K562 (cell line): ENCODE results near the gene FLOT2. TPM values are rescaled to one million over a fixed set of nuclear protein-coding genes. Genes with fewer than 3 reads are reported as not detected.
A peak's percentile ranks its signal among the peaks of the same experiment; 100 is the strongest.

Source experiments
- ARID1B ChIP-seq: fragments of 450-650 bp; IDR thresholded peaks from 2 replicates; pipeline ENCODE4 v1.6.1; 2016; ENCODE audit warnings: antibody characterized with exemption, mild to moderate bottlenecking, inconsistent platforms
- CBFA2T3 ChIP-seq: fragments of 450-650 bp; IDR thresholded peaks from 2 replicates; pipeline ENCODE4 v1.6.1; 2017
- GABPB2 ChIP-seq: fragments of 250-450 bp; sonication (Bioruptor Pico); conservative IDR thresholded peaks from 2 replicates; pipeline ENCODE4 v1.5.1; 2021; ENCODE audit warnings: mild to moderate bottlenecking
- GTF2F1 ChIP-seq: IDR thresholded peaks from 2 replicates; pipeline ENCODE4 v1.6.1; 2011; ENCODE audit warnings: low read depth, low read length, improper control_type of control experiment
- ILK ChIP-seq: fragments of 450-650 bp; IDR thresholded peaks from 2 replicates; pipeline ENCODE4 v1.6.1; 2016; ENCODE audit warnings: missing genetic modification characterization, low read depth, mild to moderate bottlenecking, missing compliant biosample characterization, moderate library complexity, borderline replicate concordance
- KLF16 ChIP-seq: IDR thresholded peaks from 2 replicates; pipeline ENCODE4 v1.6.1; 2016; ENCODE audit warnings: antibody characterized with exemption
- MAFG ChIP-seq: fragments of 450-650 bp; conservative IDR thresholded peaks from 2 replicates; pipeline ENCODE4 v1.6.1; 2016; ENCODE audit warnings: missing genetic modification characterization, missing compliant biosample characterization
- MEF2A ChIP-seq: IDR thresholded peaks from 2 replicates; pipeline ENCODE4 v1.6.1; 2011; ENCODE audit warnings: low read depth, mild to moderate bottlenecking, low read length, moderate library complexity; ENCODE audit not compliant: control insufficient read depth
- MTA3 ChIP-seq: fragments of 450-650 bp; formaldehyde crosslinking; IDR thresholded peaks from 2 replicates; pipeline ENCODE4 v1.6.1; 2017; ENCODE audit warnings: mild to moderate bottlenecking, borderline replicate concordance
- RBM22 ChIP-seq: fragments of 200-400 bp; formaldehyde crosslinking; IDR thresholded peaks from 2 replicates; pipeline ENCODE4 v1.6.1; 2018; ENCODE audit warnings: low read length, low read depth; ENCODE audit not compliant: poor library complexity, severe bottlenecking
- SMARCA4 ChIP-seq: fragments of 450-650 bp; IDR thresholded peaks from 2 replicates; pipeline ENCODE4 v1.6.1; 2016
- SMARCE1 ChIP-seq: fragments of 450-650 bp; IDR thresholded peaks from 2 replicates; pipeline ENCODE4 v1.7.1; 2016; ENCODE audit warnings: mild to moderate bottlenecking
- TAL1 ChIP-seq: fragments of 450-650 bp; IDR thresholded peaks from 2 replicates; pipeline ENCODE4 v1.6.1; 2016; ENCODE audit warnings: mild to moderate bottlenecking
- YBX1 ChIP-seq: fragments of 450-650 bp; IDR thresholded peaks from 2 replicates; pipeline ENCODE4 v1.7.1; 2016; ENCODE audit warnings: mild to moderate bottlenecking
- ZEB2 ChIP-seq: fragments of 450-650 bp; IDR thresholded peaks from 2 replicates; pipeline ENCODE4 v1.6.1; 2016
- ZNF282 ChIP-seq: sonication (generic); formaldehyde crosslinking; IDR thresholded peaks from 2 replicates; pipeline ENCODE4 v1.8.1; 2023; ENCODE audit warnings: missing genetic modification reagents
- ZNF316 ChIP-seq: fragments of 450-650 bp; IDR thresholded peaks from 2 replicates; pipeline ENCODE4 v1.6.1; 2016
- ZNF431 ChIP-seq: sonication (generic); formaldehyde crosslinking; IDR thresholded peaks from 2 replicates; pipeline ENCODE4 v1.8.0; 2022; ENCODE audit warnings: mild to moderate bottlenecking, missing genetic modification reagents
- ZNF589 ChIP-seq: fragments of 200-800 bp; sonication (Bioruptor generic); IDR thresholded peaks from 2 replicates; pipeline ENCODE4 v1.6.1; 2016; ENCODE audit warnings: low read depth, missing genetic modification characterization, missing compliant biosample characterization
- polyA plus RNA-seq, 8 experiments: library from polyadenylated mRNA; depleted of rRNA in 4 of 8; stranded (reverse) in 5 of 8; unstranded in 3 of 8; fragments of >200 nt; fragmentation: Nextera tagmentation in 2 of 8; fragmentation: Illumina TruSeq in 1 of 8; extraction: Ambion mirVana in 2 of 8; extraction: Trizol in 1 of 8; gene quantifications; 2 replicates each; pipeline versions ENCODE4 v1.2.1 to v1.2.3, GENCODE V29; 2011 to 2014; ENCODE audit warnings: inconsistent platforms in 1 of 8, missing spikeins in 1 of 8
- total RNA-seq, 7 experiments: library from RNA; depleted of rRNA in 6 of 7; stranded (reverse); fragments of >200 nt in 6 of 7; fragmentation: Illumina TruSeq in 2 of 7; extraction: Trizol in 2 of 7; gene quantifications; 2 replicates each; pipeline versions ENCODE4 v1.2.1 to v1.2.3, GENCODE V29; 2011 to 2021; ENCODE audit warnings: low replicate concordance in 1 of 7
- TF ChIP-seq, protein P1 (sequence below): fragments of 450-650 bp; IDR thresholded peaks from 2 replicates; pipeline ENCODE4 v1.6.1; 2017; ENCODE audit warnings: antibody characterized with exemption, mild to moderate bottlenecking
- TF ChIP-seq, protein P2 (sequence below): fragments of 250-450 bp; sonication (Bioruptor Pico); IDR thresholded peaks from 2 replicates; pipeline ENCODE4 v1.9.0; 2021; ENCODE audit warnings: mild to moderate bottlenecking
- TF ChIP-seq, protein P3 (sequence below): fragments of 450-650 bp; IDR thresholded peaks from 2 replicates; pipeline ENCODE4 v1.6.1; 2016; ENCODE audit warnings: low read depth, mild to moderate bottlenecking, moderate library complexity
- TF ChIP-seq, protein P4 (sequence below): sonication (generic); formaldehyde crosslinking; IDR thresholded peaks from 2 replicates; pipeline ENCODE4 v1.8.0; 2022; ENCODE audit warnings: mild to moderate bottlenecking, missing genetic modification reagents
- TF ChIP-seq, protein P5 (sequence below), 2 experiments: fragments of 450-650 bp in 1 of 2; sonication (generic) in 1 of 2; formaldehyde crosslinking in 1 of 2; IDR thresholded peaks in 1 of 2; conservative IDR thresholded peaks in 1 of 2; 2 replicates each; pipeline versions ENCODE4 v1.6.1 to v1.8.1; 2016 to 2023; ENCODE audit warnings: mild to moderate bottlenecking in 2 of 2, moderate library complexity in 2 of 2, inconsistent platforms in 1 of 2, missing genetic modification reagents in 1 of 2

The FLOT2 gene
- total and polyA plus RNA-seq, 9 of the 15 experiments (the other 6 are each of a cell fraction or from before 2014, with no cell fraction given): 17.5 to 138 (median 41.7) TPM

DNA sequence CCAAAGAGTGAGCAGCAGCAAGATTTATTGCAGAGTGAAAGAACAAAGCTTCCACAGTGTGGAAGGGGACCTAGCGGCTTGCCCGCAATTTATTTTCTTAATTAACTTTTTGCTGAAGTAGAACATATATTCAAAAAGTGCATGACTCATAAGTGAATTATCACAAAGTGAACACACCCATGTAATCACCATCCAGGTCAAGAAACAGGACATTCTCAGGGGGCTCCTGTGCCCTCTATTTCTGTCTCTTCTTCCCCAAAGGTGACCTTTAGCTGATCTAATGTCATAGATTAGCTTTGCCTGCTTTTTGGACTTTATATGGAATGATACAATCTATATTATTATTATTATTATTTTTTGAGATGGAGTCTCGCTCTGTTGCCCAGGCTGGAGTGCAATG is 22.8 kb downstream of the FLOT2 start (continued):
- TF ChIP-seq SMARCE1: peak; percentile 65; the same call in 1 of the 2 replicates
- no peak for TF ChIP-seq ZNF282
- TF ChIP-seq ZNF431 (CRISPR knock-in tag): no peak
- TF ChIP-seq, protein P1, sequence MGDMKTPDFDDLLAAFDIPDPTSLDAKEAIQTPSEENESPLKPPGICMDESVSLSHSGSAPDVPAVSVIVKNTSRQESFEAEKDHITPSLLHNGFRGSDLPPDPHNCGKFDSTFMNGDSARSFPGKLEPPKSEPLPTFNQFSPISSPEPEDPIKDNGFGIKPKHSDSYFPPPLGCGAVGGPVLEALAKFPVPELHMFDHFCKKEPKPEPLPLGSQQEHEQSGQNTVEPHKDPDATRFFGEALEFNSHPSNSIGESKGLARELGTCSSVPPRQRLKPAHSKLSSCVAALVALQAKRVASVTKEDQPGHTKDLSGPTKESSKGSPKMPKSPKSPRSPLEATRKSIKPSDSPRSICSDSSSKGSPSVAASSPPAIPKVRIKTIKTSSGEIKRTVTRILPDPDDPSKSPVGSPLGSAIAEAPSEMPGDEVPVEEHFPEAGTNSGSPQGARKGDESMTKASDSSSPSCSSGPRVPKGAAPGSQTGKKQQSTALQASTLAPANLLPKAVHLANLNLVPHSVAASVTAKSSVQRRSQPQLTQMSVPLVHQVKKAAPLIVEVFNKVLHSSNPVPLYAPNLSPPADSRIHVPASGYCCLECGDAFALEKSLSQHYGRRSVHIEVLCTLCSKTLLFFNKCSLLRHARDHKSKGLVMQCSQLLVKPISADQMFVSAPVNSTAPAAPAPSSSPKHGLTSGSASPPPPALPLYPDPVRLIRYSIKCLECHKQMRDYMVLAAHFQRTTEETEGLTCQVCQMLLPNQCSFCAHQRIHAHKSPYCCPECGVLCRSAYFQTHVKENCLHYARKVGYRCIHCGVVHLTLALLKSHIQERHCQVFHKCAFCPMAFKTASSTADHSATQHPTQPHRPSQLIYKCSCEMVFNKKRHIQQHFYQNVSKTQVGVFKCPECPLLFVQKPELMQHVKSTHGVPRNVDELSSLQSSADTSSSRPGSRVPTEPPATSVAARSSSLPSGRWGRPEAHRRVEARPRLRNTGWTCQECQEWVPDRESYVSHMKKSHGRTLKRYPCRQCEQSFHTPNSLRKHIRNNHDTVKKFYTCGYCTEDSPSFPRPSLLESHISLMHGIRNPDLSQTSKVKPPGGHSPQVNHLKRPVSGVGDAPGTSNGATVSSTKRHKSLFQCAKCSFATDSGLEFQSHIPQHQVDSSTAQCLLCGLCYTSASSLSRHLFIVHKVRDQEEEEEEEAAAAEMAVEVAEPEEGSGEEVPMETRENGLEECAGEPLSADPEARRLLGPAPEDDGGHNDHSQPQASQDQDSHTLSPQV: 0 out of 2 replicates have a peak, but pooled peaks have one; percentile 25
- TF ChIP-seq MAFG (tag): peak; percentile 19; the same call in 1 of the 2 replicates
- TF ChIP-seq, protein P2, sequence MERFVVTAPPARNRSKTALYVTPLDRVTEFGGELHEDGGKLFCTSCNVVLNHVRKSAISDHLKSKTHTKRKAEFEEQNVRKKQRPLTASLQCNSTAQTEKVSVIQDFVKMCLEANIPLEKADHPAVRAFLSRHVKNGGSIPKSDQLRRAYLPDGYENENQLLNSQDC (CRISPR knock-in tag): no peak
- no peak for TF ChIP-seq KLF16
- TF ChIP-seq GABPB2: no peak
- TF ChIP-seq, protein P3, sequence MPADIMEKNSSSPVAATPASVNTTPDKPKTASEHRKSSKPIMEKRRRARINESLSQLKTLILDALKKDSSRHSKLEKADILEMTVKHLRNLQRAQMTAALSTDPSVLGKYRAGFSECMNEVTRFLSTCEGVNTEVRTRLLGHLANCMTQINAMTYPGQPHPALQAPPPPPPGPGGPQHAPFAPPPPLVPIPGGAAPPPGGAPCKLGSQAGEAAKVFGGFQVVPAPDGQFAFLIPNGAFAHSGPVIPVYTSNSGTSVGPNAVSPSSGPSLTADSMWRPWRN: no peak
- peak; percentile 43; the same call in 1 of the 2 replicates for TF ChIP-seq TAL1
- no peak for TF ChIP-seq MEF2A
- TF ChIP-seq MTA3: no peak
- TF ChIP-seq, protein P4, sequence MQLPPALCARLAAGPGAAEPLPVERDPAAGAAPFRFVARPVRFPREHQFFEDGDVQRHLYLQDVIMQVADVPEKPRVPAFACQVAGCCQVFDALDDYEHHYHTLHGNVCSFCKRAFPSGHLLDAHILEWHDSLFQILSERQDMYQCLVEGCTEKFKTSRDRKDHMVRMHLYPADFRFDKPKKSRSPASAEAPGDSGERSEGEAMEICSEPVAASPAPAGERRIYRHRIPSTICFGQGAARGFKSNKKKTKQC (CRISPR knock-in tag): no peak
- TF ChIP-seq ZNF589: no peak
- peak; percentile 58 for TF ChIP-seq CBFA2T3
- TF ChIP-seq RBM22: no peak
- TF ChIP-seq ILK: no peak
- TF ChIP-seq SMARCA4: peak; percentile 65
- TF ChIP-seq, protein P5, sequence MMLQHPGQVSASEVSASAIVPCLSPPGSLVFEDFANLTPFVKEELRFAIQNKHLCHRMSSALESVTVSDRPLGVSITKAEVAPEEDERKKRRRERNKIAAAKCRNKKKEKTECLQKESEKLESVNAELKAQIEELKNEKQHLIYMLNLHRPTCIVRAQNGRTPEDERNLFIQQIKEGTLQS (IDR thresholded peaks at IDR 0.05): peak; percentile 82
- TF ChIP-seq, protein P5 (CRISPR knock-in tag; conservative IDR thresholded peaks at IDR 0.05): no peak
- TF ChIP-seq ZNF316: peak; percentile 11; the same call in 1 of the 2 replicates
- no peak for TF ChIP-seq YBX1
- no peak for TF ChIP-seq ZEB2
- TF ChIP-seq GTF2F1: no peak
- TF ChIP-seq ARID1B: peak; percentile 68
